GM23338 (cell line): ENCODE results near the gene TPRG1. TPM values are rescaled to one million over a fixed set of nuclear protein-coding genes. Genes with fewer than 3 reads are reported as not detected.

Source experiments
- ATAC-seq: fragments of 200-7000 bp; cut with Tn5 transposase; 3 replicates; pipeline ENCODE4 v1.9.1; 2020
- DNase-seq: peaks from one replicate; pipeline ENCODE4 v3.0.0-alpha.2; 2015; ENCODE audit warnings: low spot score
- H2AFZ ChIP-seq: fragments of 200-600 bp; sonication (generic); 2 replicates; pipeline ENCODE4 v1.8.0; 2016; ENCODE audit warnings: antibody characterized with exemption, mild to moderate bottlenecking, moderate library complexity
- H3F3A ChIP-seq: fragments of 200-600 bp; sonication (generic); replicated peaks from 2 replicates; pipeline ENCODE4 v1.8.0; 2017; ENCODE audit warnings: antibody characterized with exemption, mixed run types, low read depth
- H3K27ac ChIP-seq: fragments of 200-600 bp; sonication (generic); 2 replicates; pipeline ENCODE4 v1.6.1; 2016; ENCODE audit warnings: low read depth
- H3K27me3 ChIP-seq: fragments of 200-600 bp; sonication (generic); 2 replicates; pipeline ENCODE4 v1.8.0; 2016; ENCODE audit warnings: mild to moderate bottlenecking, mixed run types, moderate library complexity; ENCODE audit not compliant: insufficient read depth
- H3K36me3 ChIP-seq: fragments of 200-600 bp; sonication (generic); 2 replicates; pipeline ENCODE4 v1.8.0; 2016; ENCODE audit warnings: mild to moderate bottlenecking; ENCODE audit not compliant: insufficient read depth
- H3K4me1 ChIP-seq: fragments of 200-600 bp; sonication (generic); 2 replicates; pipeline ENCODE4 v1.8.0; 2016; ENCODE audit warnings: mild to moderate bottlenecking, moderate library complexity; ENCODE audit not compliant: insufficient read depth
- H3K4me2 ChIP-seq: fragments of 200-600 bp; sonication (generic); 2 replicates; pipeline ENCODE4 v1.7.1; 2017; ENCODE audit warnings: mixed run types
- H3K4me3 ChIP-seq: fragments of 200-600 bp; sonication (generic); 2 replicates; pipeline ENCODE4 v1.6.1; 2016; ENCODE audit warnings: mixed run types
- H3K79me2 ChIP-seq: fragments of 200-600 bp; sonication (generic); replicated peaks from 2 replicates; pipeline ENCODE4 v1.8.0; 2017; ENCODE audit warnings: mild to moderate bottlenecking; ENCODE audit not compliant: insufficient read depth
- H3K9me2 ChIP-seq: fragments of 200-600 bp; sonication (generic); 2 replicates; pipeline ENCODE4 v1.8.0; 2017; ENCODE audit not compliant: insufficient read depth
- H4K20me1 ChIP-seq: fragments of 200-600 bp; sonication (generic); replicated peaks from 2 replicates; pipeline ENCODE4 v1.8.0; 2017; ENCODE audit warnings: mild to moderate bottlenecking; ENCODE audit not compliant: insufficient read depth
- H3K27ac Mint-ChIP-seq: 2 replicates; pipeline ENCODE4 v1.8.0; 2020; ENCODE audit warnings: inconsistent platforms, mild to moderate bottlenecking, moderate library complexity, mixed read lengths
- H3K27me3 Mint-ChIP-seq: 3 replicates; pipeline ENCODE4 v1.8.0; 2022; ENCODE audit warnings: low read depth, mild to moderate bottlenecking, moderate library complexity, mixed read lengths, inconsistent platforms; ENCODE audit not compliant: insufficient read depth, poor library complexity
- H3K36me3 Mint-ChIP-seq: 3 replicates; pipeline ENCODE4 v1.8.0; 2021; ENCODE audit warnings: low read depth, mild to moderate bottlenecking, inconsistent platforms, moderate library complexity, mixed read lengths
- H3K4me1 Mint-ChIP-seq: 3 replicates; pipeline ENCODE4 v1.8.0; 2020; ENCODE audit warnings: mild to moderate bottlenecking, inconsistent platforms, mixed read lengths
- H3K4me3 Mint-ChIP-seq: 3 replicates; pipeline ENCODE4 v1.8.0; 2021; ENCODE audit warnings: moderate library complexity, mild to moderate bottlenecking, inconsistent platforms, mixed read lengths
- H3K9me3 Mint-ChIP-seq: 3 replicates; pipeline ENCODE4 v1.8.0; 2020; ENCODE audit warnings: moderate library complexity, mild to moderate bottlenecking, inconsistent platforms, mixed read lengths
- CREB1 ChIP-seq: fragments of 250-450 bp; sonication (Bioruptor Pico); IDR thresholded peaks from 2 replicates; pipeline ENCODE4 v1.5.0; 2020; ENCODE audit warnings: low read depth, mild to moderate bottlenecking, moderate library complexity
- EZH2 ChIP-seq: fragments of 200-600 bp; sonication (generic); IDR thresholded peaks from one replicate; pipeline ENCODE4 v1.8.0; 2017; ENCODE audit warnings: antibody characterized with exemption, mild to moderate bottlenecking, low read depth; ENCODE audit not compliant: unreplicated experiment
- EZH2phosphoT487 ChIP-seq: fragments of 200-600 bp; sonication (generic); IDR thresholded peaks from one replicate; pipeline ENCODE4 v1.8.1; 2018; ENCODE audit warnings: antibody characterized with exemption; ENCODE audit not compliant: unreplicated experiment
- JUNB ChIP-seq: IDR thresholded peaks from one replicate; pipeline ENCODE4 v1.6.1; 2016; ENCODE audit warnings: antibody characterized with exemption; ENCODE audit not compliant: unreplicated experiment
- NANOG ChIP-seq: IDR thresholded peaks from 2 replicates; pipeline ENCODE4 v1.6.1; 2016; ENCODE audit warnings: antibody characterized with exemption, borderline replicate concordance
- POLR2AphosphoS5 ChIP-seq: IDR thresholded peaks from 2 replicates; pipeline ENCODE4 v1.6.1; 2016; ENCODE audit warnings: antibody characterized with exemption, low read depth
- STAT1 ChIP-seq: IDR thresholded peaks from one replicate; pipeline ENCODE4 v1.6.1; 2016; ENCODE audit warnings: antibody characterized with exemption; ENCODE audit not compliant: unreplicated experiment
- ZNF114 ChIP-seq: fragments of 250-450 bp; sonication (Bioruptor Pico); IDR thresholded peaks from 2 replicates; pipeline ENCODE4 v1.5.0; 2020; ENCODE audit warnings: mild to moderate bottlenecking, moderate library complexity
- ZNF331 ChIP-seq: fragments of 250-450 bp; sonication (Bioruptor Pico); IDR thresholded peaks from 2 replicates; pipeline ENCODE4 v1.5.0; 2020; ENCODE audit warnings: low read depth, mild to moderate bottlenecking, moderate library complexity
- polyA plus RNA-seq: library from polyadenylated mRNA; unstranded; fragments of >200 nt; fragmentation: Nextera tagmentation; extraction: Ambion mirVana; gene quantifications from 2 replicates; pipeline ENCODE4 v1.2.1, GENCODE V29; 2016
- total RNA-seq: library from RNA; depleted of rRNA; stranded (reverse); fragments of >200 nt; shearing (Covaris generic); gene quantifications from 2 replicates; pipeline ENCODE4 v1.2.3, GENCODE V29; 2014
- TF ChIP-seq, protein P1 (sequence below): fragments of 250-450 bp; sonication (Bioruptor Pico); IDR thresholded peaks from 2 replicates; pipeline ENCODE4 v1.5.0; 2020; ENCODE audit warnings: mild to moderate bottlenecking, moderate library complexity
- TF ChIP-seq, protein P2 (sequence below): IDR thresholded peaks from one replicate; pipeline ENCODE4 v1.6.1; 2018; ENCODE audit warnings: antibody characterized with exemption; ENCODE audit not compliant: unreplicated experiment
- TF ChIP-seq, protein P3 (sequence below): IDR thresholded peaks from 2 replicates; pipeline ENCODE4 v1.6.1; 2016; ENCODE audit warnings: antibody characterized with exemption
- TF ChIP-seq, protein P4 (sequence below), 2 experiments: fragments of 200-600 bp in 1 of 2; sonication (generic) in 1 of 2; conservative IDR thresholded peaks; 2 replicates each; pipeline versions ENCODE4 v1.5.1 to v1.6.1; 2016 to 2017; ENCODE audit warnings: antibody characterized with exemption in 2 of 2, low read depth in 2 of 2, mild to moderate bottlenecking in 2 of 2, moderate library complexity in 1 of 2

The TPRG1 gene
- total and polyA plus RNA-seq, 2 experiments from 2014 or later, result 0.74 to 1.7 TPM

DNA sequence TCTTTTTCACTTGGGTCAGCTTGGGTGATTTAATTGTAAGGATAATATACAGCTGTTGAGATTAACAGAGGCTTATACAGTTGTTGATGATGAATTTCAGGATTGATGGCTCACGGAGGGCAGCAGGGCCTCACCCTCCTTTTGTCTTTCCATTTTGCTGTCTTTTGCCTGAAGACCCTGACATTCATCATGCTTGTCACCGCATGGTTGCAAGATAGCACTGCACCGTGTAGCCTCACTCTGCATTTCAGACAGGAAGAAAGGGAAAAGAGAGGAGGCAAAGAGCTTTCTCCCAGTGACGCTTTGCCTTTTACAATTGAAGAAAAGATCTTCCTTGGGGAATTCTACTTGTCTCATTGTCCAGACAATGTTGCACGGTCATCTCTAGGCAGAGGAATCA lies 115.1 kb downstream of the TPRG1 start:
- no peaks in the 10 kb centered on the region for H4K20me1 ChIP-seq
- H3K9me2 ChIP-seq, result no peaks in the 10 kb centered on the region
- peaks cover 8% of the 10 kb centered on the region; the same call in 1 of the 2 replicates for H3K4me1 ChIP-seq
- no peak overlapping the region for H3K4me2 ChIP-seq
- no peak overlapping the region; the same call in 1 of the 2 replicates for H2AFZ ChIP-seq
- H3K79me2 ChIP-seq, result no peaks in the 10 kb centered on the region
- Mint-ChIP-seq H3K9me3 (no peaks in the 10 kb centered on the region; the same call in 1 of the 3 replicates), H3K27me3 (no peaks in the 10 kb centered on the region), H3K27ac (no peak overlapping the region), H3K4me1 (peaks cover 10% of the 10 kb centered on the region), H3K4me3 (no peak overlapping the region), H3K36me3 (no peaks in the 10 kb centered on the region)
- no peaks in the 10 kb centered on the region for H3K36me3 ChIP-seq
- TF ChIP-seq NANOG, result no peak
- no peak for TF ChIP-seq ZNF331
- TF ChIP-seq, protein P1, sequence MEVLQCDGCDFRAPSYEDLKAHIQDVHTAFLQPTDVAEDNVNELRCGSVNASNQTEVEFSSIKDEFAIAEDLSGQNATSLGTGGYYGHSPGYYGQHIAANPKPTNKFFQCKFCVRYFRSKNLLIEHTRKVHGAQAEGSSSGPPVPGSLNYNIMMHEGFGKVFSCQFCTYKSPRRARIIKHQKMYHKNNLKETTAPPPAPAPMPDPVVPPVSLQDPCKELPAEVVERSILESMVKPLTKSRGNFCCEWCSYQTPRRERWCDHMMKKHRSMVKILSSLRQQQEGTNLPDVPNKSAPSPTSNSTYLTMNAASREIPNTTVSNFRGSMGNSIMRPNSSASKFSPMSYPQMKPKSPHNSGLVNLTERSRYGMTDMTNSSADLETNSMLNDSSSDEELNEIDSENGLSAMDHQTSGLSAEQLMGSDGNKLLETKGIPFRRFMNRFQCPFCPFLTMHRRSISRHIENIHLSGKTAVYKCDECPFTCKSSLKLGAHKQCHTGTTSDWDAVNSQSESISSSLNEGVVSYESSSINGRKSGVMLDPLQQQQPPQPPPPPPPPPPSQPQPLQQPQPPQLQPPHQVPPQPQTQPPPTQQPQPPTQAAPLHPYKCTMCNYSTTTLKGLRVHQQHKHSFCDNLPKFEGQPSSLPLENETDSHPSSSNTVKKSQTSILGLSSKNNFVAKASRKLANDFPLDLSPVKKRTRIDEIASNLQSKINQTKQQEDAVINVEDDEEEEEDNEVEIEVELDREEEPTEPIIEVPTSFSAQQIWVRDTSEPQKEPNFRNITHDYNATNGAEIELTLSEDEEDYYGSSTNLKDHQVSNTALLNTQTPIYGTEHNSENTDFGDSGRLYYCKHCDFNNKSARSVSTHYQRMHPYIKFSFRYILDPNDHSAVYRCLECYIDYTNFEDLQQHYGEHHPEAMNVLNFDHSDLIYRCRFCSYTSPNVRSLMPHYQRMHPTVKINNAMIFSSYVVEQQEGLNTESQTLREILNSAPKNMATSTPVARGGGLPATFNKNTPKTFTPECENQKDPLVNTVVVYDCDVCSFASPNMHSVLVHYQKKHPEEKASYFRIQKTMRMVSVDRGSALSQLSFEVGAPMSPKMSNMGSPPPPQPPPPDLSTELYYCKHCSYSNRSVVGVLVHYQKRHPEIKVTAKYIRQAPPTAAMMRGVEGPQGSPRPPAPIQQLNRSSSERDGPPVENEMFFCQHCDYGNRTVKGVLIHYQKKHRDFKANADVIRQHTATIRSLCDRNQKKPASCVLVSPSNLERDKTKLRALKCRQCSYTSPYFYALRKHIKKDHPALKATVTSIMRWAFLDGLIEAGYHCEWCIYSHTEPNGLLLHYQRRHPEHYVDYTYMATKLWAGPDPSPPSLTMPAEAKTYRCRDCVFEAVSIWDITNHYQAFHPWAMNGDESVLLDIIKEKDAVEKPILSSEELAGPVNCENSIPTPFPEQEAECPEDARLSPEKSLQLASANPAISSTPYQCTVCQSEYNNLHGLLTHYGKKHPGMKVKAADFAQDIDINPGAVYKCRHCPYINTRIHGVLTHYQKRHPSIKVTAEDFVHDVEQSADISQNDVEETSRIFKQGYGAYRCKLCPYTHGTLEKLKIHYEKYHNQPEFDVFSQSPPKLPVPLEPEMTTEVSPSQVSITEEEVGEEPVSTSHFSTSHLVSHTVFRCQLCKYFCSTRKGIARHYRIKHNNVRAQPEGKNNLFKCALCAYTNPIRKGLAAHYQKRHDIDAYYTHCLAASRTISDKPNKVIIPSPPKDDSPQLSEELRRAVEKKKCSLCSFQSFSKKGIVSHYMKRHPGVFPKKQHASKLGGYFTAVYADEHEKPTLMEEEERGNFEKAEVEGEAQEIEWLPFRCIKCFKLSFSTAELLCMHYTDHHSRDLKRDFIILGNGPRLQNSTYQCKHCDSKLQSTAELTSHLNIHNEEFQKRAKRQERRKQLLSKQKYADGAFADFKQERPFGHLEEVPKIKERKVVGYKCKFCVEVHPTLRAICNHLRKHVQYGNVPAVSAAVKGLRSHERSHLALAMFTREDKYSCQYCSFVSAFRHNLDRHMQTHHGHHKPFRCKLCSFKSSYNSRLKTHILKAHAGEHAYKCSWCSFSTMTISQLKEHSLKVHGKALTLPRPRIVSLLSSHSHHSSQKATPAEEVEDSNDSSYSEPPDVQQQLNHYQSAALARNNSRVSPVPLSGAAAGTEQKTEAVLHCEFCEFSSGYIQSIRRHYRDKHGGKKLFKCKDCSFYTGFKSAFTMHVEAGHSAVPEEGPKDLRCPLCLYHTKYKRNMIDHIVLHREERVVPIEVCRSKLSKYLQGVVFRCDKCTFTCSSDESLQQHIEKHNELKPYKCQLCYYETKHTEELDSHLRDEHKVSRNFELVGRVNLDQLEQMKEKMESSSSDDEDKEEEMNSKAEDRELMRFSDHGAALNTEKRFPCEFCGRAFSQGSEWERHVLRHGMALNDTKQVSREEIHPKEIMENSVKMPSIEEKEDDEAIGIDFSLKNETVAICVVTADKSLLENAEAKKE (CRISPR knock-in tag), result no peak
- no peak for TF ChIP-seq CREB1
- TF ChIP-seq, protein P2, sequence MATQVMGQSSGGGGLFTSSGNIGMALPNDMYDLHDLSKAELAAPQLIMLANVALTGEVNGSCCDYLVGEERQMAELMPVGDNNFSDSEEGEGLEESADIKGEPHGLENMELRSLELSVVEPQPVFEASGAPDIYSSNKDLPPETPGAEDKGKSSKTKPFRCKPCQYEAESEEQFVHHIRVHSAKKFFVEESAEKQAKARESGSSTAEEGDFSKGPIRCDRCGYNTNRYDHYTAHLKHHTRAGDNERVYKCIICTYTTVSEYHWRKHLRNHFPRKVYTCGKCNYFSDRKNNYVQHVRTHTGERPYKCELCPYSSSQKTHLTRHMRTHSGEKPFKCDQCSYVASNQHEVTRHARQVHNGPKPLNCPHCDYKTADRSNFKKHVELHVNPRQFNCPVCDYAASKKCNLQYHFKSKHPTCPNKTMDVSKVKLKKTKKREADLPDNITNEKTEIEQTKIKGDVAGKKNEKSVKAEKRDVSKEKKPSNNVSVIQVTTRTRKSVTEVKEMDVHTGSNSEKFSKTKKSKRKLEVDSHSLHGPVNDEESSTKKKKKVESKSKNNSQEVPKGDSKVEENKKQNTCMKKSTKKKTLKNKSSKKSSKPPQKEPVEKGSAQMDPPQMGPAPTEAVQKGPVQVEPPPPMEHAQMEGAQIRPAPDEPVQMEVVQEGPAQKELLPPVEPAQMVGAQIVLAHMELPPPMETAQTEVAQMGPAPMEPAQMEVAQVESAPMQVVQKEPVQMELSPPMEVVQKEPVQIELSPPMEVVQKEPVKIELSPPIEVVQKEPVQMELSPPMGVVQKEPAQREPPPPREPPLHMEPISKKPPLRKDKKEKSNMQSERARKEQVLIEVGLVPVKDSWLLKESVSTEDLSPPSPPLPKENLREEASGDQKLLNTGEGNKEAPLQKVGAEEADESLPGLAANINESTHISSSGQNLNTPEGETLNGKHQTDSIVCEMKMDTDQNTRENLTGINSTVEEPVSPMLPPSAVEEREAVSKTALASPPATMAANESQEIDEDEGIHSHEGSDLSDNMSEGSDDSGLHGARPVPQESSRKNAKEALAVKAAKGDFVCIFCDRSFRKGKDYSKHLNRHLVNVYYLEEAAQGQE, result no peak
- TF ChIP-seq, protein P3, sequence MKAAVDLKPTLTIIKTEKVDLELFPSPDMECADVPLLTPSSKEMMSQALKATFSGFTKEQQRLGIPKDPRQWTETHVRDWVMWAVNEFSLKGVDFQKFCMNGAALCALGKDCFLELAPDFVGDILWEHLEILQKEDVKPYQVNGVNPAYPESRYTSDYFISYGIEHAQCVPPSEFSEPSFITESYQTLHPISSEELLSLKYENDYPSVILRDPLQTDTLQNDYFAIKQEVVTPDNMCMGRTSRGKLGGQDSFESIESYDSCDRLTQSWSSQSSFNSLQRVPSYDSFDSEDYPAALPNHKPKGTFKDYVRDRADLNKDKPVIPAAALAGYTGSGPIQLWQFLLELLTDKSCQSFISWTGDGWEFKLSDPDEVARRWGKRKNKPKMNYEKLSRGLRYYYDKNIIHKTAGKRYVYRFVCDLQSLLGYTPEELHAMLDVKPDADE, result no peak
- TF ChIP-seq, protein P4, sequence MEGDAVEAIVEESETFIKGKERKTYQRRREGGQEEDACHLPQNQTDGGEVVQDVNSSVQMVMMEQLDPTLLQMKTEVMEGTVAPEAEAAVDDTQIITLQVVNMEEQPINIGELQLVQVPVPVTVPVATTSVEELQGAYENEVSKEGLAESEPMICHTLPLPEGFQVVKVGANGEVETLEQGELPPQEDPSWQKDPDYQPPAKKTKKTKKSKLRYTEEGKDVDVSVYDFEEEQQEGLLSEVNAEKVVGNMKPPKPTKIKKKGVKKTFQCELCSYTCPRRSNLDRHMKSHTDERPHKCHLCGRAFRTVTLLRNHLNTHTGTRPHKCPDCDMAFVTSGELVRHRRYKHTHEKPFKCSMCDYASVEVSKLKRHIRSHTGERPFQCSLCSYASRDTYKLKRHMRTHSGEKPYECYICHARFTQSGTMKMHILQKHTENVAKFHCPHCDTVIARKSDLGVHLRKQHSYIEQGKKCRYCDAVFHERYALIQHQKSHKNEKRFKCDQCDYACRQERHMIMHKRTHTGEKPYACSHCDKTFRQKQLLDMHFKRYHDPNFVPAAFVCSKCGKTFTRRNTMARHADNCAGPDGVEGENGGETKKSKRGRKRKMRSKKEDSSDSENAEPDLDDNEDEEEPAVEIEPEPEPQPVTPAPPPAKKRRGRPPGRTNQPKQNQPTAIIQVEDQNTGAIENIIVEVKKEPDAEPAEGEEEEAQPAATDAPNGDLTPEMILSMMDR (conservative IDR thresholded peaks at IDR 0.05; ENCODE audit: low read depth in 2 of 2), result no peak
- TF ChIP-seq ZNF114 (CRISPR knock-in tag), result no peak
- TF ChIP-seq JUNB, result no peak
- TF ChIP-seq STAT1, result no peak
- TF ChIP-seq POLR2AphosphoS5, result no peak
- TF ChIP-seq EZH2, result no peak
- TF ChIP-seq EZH2phosphoT487, result no peak
- DNase-seq, result no peak
- no peak overlapping the region for H3K4me3 ChIP-seq
- no peaks in the 10 kb centered on the region for H3K27me3 ChIP-seq
- H3F3A ChIP-seq, result no peaks in the 10 kb centered on the region
- H3K27ac ChIP-seq, result no peak overlapping the region
- ATAC-seq, result no peak
